Epidermal melanocyte (primary cell): ENCODE results near the gene CCDC18.

Experiments
- DNase-seq: peaks from one replicate; pipeline ENCODE4 v3.0.0; 2011; ENCODE audit warnings: low spot score; ENCODE audit not compliant: insufficient read length

Gene CCDC18

DNA sequence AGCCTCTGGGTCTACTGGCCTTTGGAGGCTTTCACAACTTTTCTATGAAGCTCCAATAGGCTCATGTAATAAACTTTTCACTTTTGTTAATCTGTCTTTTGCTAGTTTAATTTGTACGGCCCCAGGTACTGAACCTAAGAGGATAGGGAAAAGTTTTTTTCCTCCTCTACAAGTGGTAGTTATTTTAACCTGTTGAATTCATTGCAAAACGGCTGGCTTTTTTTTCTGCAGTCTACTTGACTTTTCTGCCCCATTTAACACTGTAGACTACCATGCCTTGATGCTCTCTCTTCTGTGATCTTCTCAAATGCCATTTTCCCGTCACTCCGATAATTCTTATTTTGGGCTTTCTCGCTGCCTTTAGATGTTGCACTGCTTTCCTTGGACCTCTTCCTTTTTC is 121.6 kb downstream of the CCDC18 start:
- DNase-seq, result no peak

GRCh38 chr1:93304716-93305138 is 124.2 kb downstream of the CCDC18 start:
- DNase-seq, result peak; percentile 47

DNA sequence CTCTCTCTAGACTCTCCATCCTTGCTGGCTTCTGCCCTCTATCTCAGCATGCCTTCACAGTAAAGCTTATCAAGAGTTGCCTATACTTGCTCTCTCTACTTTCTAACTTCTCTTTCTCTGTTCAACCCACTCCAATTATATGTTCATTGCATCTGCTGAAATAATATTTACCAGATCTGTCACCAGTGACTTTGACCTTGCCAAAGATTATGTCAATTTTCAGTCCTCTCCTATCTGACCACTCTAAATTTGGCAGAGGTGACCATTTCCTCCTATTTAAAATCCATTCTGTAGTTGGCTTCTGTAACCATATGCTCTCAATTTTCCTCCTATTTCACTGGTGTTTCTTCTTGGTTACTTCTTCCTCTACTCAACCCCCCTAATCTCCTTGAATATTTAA is 126.4 kb downstream of the CCDC18 start:
- DNase-seq, result no peak

- DNase-seq, result no peak
Observed at GRCh38 chr1:93313026-93313425, 132.5 kb downstream of the CCDC18 start.

DNA sequence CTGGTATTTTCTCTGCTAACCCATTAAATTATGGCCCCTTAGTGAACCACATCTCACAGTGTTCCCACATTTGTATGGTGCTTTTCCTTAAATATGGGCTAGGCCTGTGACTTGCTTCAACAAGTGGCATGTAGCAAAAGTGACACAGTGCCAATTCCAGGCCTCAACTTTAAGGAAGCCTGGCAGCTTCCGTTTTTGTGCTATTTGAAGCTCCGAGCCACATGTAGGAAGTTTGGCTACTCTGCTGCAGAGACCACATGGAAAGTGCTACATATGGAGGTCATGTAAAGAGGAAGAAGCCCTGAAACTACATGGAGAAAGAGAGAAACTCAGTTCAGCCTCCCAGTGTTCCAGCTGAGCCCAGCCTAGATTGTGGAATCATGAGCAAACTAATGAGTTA is 136.7 kb downstream of the CCDC18 start:
- DNase-seq, result no peak

DNA sequence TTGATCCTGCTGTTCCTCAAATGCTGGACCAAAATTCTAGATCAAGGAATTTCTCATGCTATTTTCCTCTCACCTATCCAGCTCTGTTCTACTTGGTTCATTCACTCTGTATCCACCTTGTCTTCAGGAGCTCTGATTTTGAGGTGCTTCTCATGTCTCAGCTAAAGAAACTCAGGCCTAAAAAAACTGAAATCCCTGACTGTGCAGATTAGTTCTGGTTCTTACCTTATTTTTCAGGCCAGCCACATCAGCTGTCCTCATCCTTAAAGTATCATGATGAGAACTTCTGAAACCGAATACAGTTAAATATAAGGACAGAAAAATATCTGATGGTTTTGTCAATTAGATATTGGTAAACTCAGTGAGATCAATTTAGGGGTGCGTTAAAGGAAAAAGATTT is 137.4 kb downstream of the CCDC18 start:
- DNase-seq, result no peak

- no peak for DNase-seq
Observed at GRCh38 chr1:93321720-93322119, 141.2 kb downstream of the CCDC18 start.

DNA sequence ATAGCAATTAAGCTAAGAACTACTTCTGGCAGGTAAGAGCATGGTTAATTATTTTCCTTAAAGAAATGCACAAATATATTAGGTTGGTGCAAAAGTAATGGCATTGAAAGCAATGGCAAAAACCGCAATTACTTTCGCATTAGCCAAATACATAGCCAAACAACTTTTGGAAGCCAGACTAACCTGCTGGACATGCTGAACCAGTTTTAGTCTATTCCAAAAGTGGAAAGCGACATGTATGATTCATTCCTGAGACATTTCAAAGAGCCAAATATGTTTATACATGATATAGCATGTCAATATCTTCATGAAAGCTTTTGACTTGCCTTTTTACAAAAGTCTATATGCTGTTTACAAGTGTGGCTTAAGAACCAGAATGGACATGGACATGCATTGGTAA is 141.8 kb downstream of the CCDC18 start:
- no peak for DNase-seq

DNA sequence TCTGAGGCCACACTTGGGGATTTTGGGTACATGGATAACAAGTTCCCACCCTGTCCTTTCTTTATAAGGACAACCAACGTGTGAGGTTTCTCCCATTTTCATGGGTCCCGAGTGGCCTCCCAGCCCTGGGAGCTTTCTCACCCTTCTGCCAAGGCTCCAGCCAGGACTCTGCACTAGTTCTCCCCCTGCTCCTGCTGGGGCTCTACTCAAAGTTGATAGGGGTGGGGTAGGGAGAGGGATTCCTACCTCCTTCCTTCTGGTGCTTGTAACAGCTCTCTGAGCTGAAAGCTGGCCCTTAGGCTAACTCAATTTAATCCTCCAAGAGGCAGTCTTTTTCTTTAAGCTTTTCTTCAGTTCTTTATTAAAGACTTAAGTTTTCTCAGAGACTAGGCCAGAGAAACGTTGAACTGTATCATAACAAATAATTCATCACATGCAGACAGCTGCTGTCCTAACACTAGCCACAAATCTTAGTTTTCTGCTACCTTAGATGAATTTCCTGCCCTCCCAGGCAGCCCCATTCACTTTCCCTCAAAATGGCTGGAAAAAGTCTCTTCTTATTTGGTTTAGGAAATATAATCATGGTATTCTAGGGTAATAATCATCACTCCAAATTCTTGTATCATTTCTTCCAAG is 142.8 kb downstream of the CCDC18 start:
- no peak for DNase-seq

- no peak for DNase-seq
Observed at GRCh38 chr1:93324486-93325464, 144.3 kb downstream of the CCDC18 start.
